ENCODE results near the gene UQCRC1.

Gene UQCRC1

GRCh38 chr3:48572517-48572916 lies 36.9 kb downstream of the UQCRC1 start:
- no peak for DNase-seq (ENCODE audit: low read depth in 2 of 2)

DNA sequence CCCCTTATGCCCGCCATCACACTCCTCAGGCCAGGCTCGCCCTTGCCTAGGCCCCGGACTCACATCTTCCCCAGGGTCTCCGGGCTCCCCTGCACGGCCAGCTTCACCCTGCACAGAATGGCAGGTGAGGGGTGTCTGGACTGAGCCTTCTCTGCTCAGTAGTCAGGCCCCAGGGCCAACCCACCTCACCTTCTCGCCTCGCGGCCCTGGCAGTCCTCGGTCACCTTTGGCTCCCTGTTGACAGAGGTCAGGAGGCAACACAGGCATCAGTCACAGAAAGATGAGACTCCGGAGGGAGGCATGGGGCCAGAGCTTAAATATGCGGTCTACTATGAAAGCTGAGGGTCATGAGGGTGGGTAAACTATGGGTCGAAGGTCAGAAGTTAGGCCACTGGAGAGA lies 37.5 kb downstream of the UQCRC1 start:
- no peak for DNase-seq (ENCODE audit: low read depth in 2 of 2)

DNA sequence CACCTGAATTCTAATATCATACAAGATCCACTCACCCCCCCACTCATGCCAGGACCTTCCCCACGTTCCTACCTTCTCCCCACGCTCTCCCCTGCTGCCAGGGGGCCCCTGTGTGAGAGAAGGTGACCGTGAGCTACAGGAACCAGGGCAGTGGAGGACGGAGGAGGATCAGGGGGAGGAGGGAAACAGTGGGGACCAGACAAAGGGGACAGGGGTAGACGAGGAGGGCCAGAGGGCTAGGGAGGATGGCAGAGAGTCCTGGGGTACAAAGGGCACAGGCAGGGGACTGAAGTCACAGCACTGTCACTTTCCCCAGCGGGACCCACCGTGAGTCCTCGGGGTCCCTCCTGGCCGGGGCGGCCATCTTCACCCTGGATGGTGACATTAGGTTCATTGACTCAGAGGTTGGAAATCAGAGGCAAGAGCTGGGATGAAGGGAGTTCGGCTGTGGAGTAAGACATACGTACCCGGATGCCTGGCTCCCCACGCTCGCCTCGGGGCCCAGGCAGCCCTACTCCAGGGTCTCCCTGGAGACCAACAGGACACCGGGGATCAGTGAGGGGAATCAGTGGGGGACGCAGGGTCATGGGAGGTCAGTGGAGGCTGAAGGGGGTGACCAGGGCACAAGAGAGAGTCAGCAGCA lies 39.5 kb downstream of the UQCRC1 start:
- no peak for DNase-seq (ENCODE audit: low read depth in 2 of 2)

DNA sequence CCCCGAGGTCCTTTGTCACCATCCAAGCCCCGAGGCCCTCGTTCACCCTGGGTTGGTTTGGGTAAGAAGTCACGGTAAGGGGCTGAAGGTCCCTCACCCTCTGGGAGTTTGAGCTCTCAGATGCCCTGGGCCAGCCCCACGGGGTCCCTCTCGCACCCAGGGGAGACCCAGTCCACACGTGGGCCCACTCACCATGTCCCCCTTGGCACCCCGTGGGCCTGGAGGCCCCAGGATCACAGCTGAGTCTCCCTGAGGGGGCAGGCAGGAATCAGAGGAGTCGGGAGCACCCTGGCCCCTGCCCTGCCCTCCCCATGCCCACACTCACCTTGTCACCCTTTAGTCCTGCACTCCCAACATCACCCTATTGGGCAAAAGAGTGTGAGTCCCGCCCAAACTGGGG lies 40.0 kb downstream of the UQCRC1 start:
- no peak for DNase-seq (ENCODE audit: low read depth in 2 of 2)

DNA sequence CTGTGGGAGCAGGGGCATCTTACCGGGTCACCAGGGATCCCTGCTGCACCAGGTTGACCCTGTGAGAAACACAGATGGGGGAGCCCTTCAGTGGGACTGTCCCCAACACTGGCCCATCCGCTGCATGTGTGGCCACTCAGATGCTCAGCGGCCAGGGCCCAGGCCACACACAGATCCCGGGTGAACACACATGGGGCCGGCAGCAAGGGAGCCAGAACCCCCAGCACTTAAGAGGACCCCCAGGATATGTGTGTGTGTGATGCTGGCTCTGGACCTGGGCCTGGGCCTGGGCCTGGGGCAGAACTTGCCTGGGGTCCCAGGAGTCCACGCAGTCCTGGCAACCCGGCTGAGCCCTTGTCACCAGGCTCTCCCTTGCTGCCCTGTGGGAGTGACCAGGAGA lies 41.0 kb downstream of the UQCRC1 start:
- DNase-seq (ENCODE audit: low read depth in 2 of 2) = no peak

GRCh38 chr3:48567500-48567899 lies 41.9 kb downstream of the UQCRC1 start:
- DNase-seq (ENCODE audit: low read depth in 2 of 2) = no peak

DNA sequence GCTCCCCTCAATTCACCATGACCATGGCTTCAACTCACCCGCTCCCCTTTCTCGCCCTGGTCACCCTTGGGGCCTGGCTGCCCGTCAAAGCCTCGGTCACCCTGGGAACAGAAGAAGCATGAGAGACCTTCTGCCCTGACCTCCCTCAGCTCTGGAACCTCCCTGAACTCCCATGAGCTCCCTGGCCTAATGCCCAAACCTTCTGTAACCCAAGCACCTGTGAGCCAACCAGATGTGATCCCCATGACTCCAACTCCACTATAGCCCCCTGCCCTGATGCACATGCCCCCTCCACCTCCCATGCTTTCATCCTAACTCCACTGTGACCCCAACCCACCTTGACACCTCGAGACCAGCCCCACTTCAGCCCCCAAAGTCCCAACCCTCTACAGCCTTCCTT lies 42.4 kb downstream of the UQCRC1 start:
- DNase-seq (ENCODE audit: low read depth in 2 of 2) = no peak

- DNase-seq (ENCODE audit: low read depth in 2 of 2) = no peak
Measured at GRCh38 chr3:48566401-48566760, 43.1 kb downstream of the UQCRC1 start.

GRCh38 chr3:48565591-48566400 lies 43.6 kb downstream of the UQCRC1 start:
- no peak for DNase-seq (ENCODE audit: low read depth in 2 of 2)

GRCh38 chr3:48565186-48565585 lies 44.3 kb downstream of the UQCRC1 start:
- DNase-seq (ENCODE audit: low read depth in 2 of 2) = no peak

GRCh38 chr3:48564667-48565066 lies 44.8 kb downstream of the UQCRC1 start:
- no peak for DNase-seq (ENCODE audit: low read depth in 2 of 2)

GRCh38 chr3:48564022-48564421 lies 45.4 kb downstream of the UQCRC1 start:
- no peak for DNase-seq (ENCODE audit: low read depth in 2 of 2)

DNA sequence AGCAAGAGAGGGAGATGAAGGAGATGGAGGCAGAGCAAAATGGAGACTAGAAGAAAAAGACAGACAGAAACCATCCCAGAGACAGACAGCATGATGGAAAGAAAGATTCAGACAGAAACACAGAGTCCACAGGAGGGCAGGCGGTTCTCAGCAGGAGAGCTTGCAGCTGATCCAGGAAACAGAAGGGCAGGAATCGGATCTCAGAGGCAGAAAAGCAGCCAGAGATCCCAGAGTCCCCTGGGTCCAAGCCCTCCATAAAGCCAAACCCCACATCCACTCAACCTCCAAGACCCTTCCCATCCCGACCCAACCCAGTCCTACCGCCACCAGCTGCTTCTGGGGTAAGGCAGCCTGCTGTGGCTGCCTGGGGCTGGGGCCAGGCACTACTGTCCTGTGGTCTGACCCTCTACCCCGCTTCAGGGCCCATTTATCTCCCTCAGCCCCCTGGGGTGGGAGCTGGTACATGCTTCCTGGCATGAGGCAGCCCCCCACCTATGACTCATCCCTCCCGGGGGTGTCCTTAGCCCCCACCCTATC lies 46.0 kb downstream of the UQCRC1 start, which contains the start of gene UCN2:
Gene UCN2, minus strand, starts transcription at position 400 of the 537 bp plus-strand sequence. CDS start 657 bp downstream, outside the sequence.
- DNase-seq (ENCODE audit: low read depth in 2 of 2) = no peak

GRCh38 chr3:48562367-48563095 lies 46.9 kb downstream of the UQCRC1 start:
- no peak for DNase-seq (ENCODE audit: low read depth in 2 of 2)

GRCh38 chr3:48561045-48561736 lies 48.3 kb downstream of the UQCRC1 start:
- DNase-seq (ENCODE audit: low read depth in 2 of 2) = no peak

- DNase-seq (ENCODE audit: low read depth in 2 of 2) = no peak
Measured at GRCh38 chr3:48560648-48561018, 48.8 kb downstream of the UQCRC1 start.

- no peak for DNase-seq (ENCODE audit: low read depth in 2 of 2)
Measured at GRCh38 chr3:48558493-48559134, 50.8 kb downstream of the UQCRC1 start.

GRCh38 chr3:48556796-48557626 lies 52.4 kb downstream of the UQCRC1 start, which contains the start of gene PFKFB4:
PFKFB4 (minus strand) TSS chr3:48556803; CDS start chr3:48556777, 26 bp downstream.
- peak; percentile 99 for DNase-seq (ENCODE audit: low read depth in 2 of 2)

DNA sequence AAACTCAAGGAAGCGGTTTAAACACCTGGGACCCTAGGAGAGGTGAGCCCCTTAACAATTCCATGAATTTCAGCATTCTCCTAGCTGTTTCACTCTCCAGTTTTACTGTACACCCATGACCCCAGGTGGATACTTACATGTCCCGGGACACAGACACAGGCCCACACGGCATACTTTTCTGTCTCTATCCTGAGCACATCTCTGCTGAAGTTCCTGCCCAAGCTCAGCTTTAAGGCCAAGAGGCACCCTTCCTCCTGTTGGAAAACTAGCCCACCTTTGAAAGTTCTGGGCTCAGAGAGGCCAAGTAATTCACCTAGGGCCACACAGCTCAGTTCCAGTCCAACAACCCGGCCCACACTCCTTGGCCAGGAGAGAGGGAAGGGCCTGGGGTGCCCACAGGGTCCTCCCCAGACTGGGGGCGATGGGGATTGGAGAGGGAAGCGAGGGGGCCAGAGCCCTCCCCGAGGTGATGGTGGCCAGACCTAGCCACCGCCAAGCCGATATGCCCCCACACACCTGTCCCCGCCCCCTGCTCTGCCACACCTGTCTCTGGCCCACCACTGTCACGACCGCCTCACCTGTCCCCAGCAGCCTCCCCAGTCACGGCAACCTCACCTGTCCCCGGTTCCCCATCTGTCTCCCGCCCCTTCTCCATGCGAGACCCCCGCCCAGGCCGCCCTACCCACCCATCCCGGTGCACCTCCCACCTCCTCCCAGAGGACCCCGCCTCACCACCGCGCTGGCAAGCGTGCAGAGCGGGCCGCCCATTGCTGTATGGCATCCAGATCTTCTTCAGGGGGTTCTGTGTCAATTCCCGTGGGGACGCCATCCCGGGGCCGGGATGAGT lies 53.3 kb downstream of the UQCRC1 start:
- no peak for DNase-seq (ENCODE audit: low read depth in 2 of 2)

Measured in stimulated activated CD4-positive, alpha-beta T cell treated with anti-CD3 and anti-CD28 coated beads, Interleukin-4, amount 100 ng/mL, for 48 hours (primary cell).